Measurements from ENCODE around the gene PKD2. TPM values are rescaled to one million over a fixed set of nuclear protein-coding genes. Genes with fewer than 3 reads are reported as not detected.

The PKD2 gene
- total RNA-seq, 2 experiments from 2014 or later: 9.5 to 10.9 TPM

DNA sequence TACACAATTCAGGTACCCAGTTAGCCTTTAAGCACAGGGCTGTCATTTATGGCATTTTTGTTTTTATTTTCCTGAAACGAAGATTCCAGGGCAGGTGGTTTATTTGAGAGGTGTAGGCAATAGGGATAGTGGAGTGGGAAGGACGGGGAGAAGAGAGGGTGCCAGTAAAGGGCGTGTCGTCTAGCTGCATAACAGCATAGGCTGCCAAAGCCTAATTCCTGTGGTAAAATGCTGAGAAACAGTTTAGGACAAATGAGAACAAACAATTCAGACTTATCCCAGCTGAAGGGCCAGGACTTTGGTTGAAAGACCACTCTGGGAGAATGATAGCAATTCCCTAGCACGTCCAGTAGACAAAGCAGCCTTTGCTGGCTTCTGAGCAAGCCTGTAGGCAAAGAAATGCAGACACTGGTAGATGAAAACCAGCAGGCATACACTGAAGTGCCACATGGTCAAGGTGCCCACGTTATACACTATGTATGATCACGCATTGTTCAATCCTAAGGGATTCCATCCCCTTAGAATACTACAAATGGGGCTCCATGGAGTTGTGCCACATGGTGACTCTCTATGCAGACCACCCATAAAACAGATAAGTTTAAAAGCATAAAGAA is 70.6 kb downstream of the PKD2 start:
- no peak for ATAC-seq (ENCODE audit: low read depth)

DNA sequence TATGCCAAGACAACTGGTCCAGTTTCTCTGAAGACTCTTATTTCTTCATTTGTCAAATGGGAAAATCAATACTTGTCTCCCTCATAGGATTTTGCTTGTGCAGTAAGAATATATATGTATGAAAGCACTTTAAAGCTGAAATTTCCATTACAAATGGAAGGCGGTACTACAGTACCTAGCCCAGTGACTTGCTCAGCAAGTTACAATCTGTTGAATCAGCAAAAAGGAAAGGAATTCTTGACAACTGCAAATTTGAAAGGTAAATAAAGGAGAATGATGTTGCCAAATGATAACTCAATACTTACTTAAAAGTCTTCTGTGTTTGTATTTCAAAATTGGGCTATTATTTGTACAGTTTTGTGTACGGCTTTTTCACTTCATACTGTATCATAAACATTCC is 71.1 kb downstream of the PKD2 start:
- Mint-ChIP-seq H3K9me3 (no peaks in the 10 kb centered on the region), H3K36me3 (peaks cover 18% of the 10 kb centered on the region), H3K27ac (no peak overlapping the region), H3K4me1 (no peaks in the 10 kb centered on the region), H3K4me3 (no peak overlapping the region), H3K27me3 (no peaks in the 10 kb centered on the region)
- DNase-seq (no peak), ATAC-seq (ENCODE audit: low read depth) (no peak)
- POLR2A ChIA-PET: no interaction called here

More for the DNA sequence above, 70.6 kb downstream of the PKD2 start:
- Mint-ChIP-seq H3K36me3 (peaks cover 22% of the 10 kb centered on the region), H3K4me1 (no peaks in the 10 kb centered on the region), H3K27me3 (no peaks in the 10 kb centered on the region), H3K27ac (no peak overlapping the region), H3K9me3 (no peaks in the 10 kb centered on the region), H3K4me3 (no peak overlapping the region)
- DNase-seq: no peak
- POLR2A ChIA-PET: no interaction called here

DNA sequence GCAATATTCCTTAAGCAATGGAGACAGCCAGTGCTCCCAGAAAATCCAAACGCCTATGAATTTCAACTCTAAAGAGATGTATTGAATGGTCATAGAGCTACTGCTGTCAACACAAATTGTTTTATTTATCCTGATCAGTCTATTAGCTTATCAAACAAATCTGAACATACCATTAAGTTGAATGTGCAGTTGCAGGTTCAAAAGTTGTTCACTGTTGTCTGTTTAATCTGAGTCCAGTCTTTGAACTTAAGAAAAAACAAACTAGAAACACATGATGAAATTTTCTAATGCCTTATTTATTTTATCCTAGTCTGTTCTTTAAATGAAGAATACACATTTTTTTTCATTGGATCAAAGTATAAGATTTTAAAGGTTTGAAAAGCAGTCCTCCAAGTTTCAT is 73.2 kb downstream of the PKD2 start:
- Mint-ChIP-seq H3K36me3 (peaks cover 9% of the 10 kb centered on the region), H3K27me3 (no peaks in the 10 kb centered on the region), H3K4me3 (no peak overlapping the region), H3K9me3 (no peaks in the 10 kb centered on the region), H3K27ac (no peak overlapping the region), H3K4me1 (no peaks in the 10 kb centered on the region)
- ATAC-seq (ENCODE audit: low read depth): no peak
- no peak for DNase-seq
- POLR2A ChIA-PET: no interaction called here

DNA sequence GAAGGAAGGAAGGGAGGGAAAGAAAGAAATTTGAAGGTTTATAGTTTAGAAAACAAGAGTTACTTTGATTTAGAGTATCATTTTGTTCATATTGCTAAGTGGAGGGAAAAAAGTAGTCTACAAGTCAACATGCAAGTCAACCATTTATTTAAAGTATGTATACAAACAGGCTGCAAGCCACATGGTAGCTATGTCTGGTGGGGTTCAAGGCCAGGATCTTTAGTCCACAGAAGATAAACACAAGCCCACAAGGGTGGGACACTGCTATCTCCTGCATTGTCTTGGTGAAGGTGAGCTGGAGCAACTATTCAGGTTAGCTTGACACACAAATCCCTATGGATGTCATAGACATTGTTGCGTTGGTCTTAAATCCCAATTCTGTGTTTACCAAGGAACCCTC is 79.6 kb downstream of the PKD2 start:
- Mint-ChIP-seq H3K27me3 (peaks cover 6% of the 10 kb centered on the region), H3K9me3 (no peaks in the 10 kb centered on the region), H3K27ac (no peak overlapping the region), H3K36me3 (no peaks in the 10 kb centered on the region), H3K4me3 (no peak overlapping the region), H3K4me1 (no peaks in the 10 kb centered on the region)
- DNase-seq (no peak), ATAC-seq (ENCODE audit: low read depth) (no peak)
- POLR2A ChIA-PET: no interaction called here

DNA sequence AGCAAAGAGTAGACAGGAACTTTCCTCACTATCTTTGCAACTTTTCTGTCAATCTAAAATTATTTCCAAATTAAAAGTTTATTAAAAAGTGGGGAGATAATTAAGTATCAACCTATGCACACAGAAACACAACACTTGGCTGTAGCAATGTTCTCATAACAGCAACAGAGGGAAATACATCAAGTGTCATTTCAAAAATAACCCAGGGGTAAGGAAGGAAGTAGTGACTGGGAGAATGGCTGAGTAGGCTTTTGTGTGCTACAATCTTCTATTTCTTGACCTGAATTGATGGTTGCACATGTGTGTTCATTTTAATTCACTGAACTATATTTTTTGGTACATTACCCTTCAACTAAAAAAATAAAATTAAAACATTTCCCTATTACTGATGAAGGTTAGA is 83.5 kb downstream of the PKD2 start:
- POLR2A ChIA-PET: no interaction called here
- H3K9me3 Mint-ChIP-seq: no peaks in the 10 kb centered on the region
- H3K27ac Mint-ChIP-seq: no peak overlapping the region

DNA sequence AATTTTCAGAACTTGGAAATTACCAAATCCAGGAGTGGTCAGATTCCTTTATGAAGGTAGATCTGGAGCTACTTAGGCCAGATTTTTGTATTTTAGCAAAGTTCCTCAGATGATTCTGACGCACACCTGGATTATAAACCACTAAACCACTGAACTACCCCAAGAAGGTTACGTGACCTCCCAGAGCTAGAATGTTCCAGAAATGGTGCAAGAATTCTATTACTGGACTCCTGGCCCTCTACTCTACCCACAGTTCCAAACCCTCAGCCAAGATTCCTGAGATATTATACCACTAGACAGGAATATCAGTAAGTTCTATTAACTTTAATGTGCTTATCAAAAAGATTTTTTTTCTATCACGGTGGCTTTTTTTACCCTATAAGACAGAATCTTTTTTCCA is 83.9 kb downstream of the PKD2 start:
- H3K4me1 Mint-ChIP-seq: no peaks in the 10 kb centered on the region
- POLR2A ChIA-PET: no interaction called here
- H3K27me3 Mint-ChIP-seq: peaks cover 14% of the 10 kb centered on the region
- H3K9me3 Mint-ChIP-seq: no peaks in the 10 kb centered on the region
- no peak overlapping the region for H3K4me3 Mint-ChIP-seq
- no peak for DNase-seq
- H3K36me3 Mint-ChIP-seq: no peaks in the 10 kb centered on the region
- H3K27ac Mint-ChIP-seq: no peak overlapping the region
- ATAC-seq (ENCODE audit: low read depth): no peak

More for the DNA sequence above, 83.5 kb downstream of the PKD2 start:
- ATAC-seq (ENCODE audit: low read depth) (no peak), DNase-seq (no peak)
- Mint-ChIP-seq H3K27me3 (peaks cover 12% of the 10 kb centered on the region), H3K4me1 (no peaks in the 10 kb centered on the region), H3K36me3 (no peaks in the 10 kb centered on the region), H3K4me3 (no peak overlapping the region)

DNA sequence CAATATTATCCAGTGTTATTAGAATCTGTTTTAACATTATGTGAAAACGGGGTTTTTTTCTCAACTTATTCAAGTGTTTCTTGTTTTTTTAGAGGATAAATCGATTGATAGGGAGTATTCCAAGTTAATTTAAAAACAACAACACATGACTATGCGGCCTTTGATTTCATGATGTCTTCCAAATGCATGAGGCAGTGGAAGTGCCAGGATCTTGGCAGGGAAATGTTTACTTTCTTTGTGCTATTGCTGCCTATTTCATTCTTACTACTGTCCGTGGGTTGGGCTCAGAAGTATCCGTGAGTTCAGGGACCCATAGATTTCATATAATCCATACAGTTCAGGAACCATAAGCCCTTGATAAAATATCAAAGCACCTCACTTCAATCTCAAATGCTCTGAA is 86.4 kb downstream of the PKD2 start:
- Mint-ChIP-seq H3K27ac (no peak overlapping the region), H3K4me3 (no peak overlapping the region), H3K27me3 (peaks cover 9% of the 10 kb centered on the region), H3K9me3 (no peaks in the 10 kb centered on the region), H3K4me1 (no peaks in the 10 kb centered on the region), H3K36me3 (no peaks in the 10 kb centered on the region)
- POLR2A ChIA-PET: no interaction called here
- DNase-seq (no peak), ATAC-seq (ENCODE audit: low read depth) (no peak)

DNA sequence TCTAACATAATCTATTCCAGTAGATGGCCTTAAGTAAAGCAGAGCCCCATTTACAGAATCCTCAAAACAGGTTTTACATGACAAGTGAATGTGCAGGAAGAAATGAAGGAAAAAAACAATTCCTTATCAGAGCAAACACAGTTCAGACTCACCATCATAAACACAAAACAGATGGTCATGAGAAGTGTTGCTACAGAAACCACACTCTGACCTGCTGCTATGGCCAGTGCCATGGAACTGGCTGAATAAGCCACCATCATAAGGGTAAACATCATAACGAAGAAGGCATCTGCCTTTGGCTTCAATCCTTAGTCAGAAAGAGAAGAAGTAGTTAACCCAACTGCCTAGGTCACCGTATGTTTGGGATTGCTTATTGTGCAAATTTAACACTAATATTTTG is 89.9 kb downstream of the PKD2 start:
- Mint-ChIP-seq H3K4me1 (no peaks in the 10 kb centered on the region), H3K27ac (no peak overlapping the region), H3K36me3 (no peaks in the 10 kb centered on the region), H3K27me3 (peaks cover 9% of the 10 kb centered on the region), H3K4me3 (no peak overlapping the region), H3K9me3 (no peaks in the 10 kb centered on the region)
- ATAC-seq (ENCODE audit: low read depth) (no peak), DNase-seq (no peak)
- POLR2A ChIA-PET: no interaction called here

DNA sequence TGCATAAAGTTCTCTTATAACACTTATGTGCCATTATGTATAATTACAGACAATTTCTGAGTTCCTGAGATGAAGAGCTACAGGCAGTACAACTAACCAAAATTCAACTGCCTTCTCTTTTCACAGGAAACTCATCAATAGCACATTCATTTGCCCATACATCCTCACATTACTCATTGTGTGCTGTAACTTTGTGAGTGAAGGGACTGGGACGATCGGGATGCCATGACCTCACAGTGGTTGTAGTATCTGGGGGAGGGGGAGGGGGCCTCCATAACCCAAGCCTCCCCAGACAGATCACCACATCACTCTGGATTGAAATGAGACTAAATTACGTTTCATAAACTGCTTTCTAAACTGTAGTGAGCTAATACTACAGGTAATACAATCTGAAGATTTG is 90.3 kb downstream of the PKD2 start:
- Mint-ChIP-seq H3K9me3 (no peaks in the 10 kb centered on the region), H3K4me3 (no peak overlapping the region), H3K36me3 (no peaks in the 10 kb centered on the region), H3K4me1 (no peaks in the 10 kb centered on the region), H3K27me3 (peaks cover 9% of the 10 kb centered on the region), H3K27ac (no peak overlapping the region)
- ATAC-seq (ENCODE audit: low read depth): no peak
- POLR2A ChIA-PET: no interaction called here
- DNase-seq: no peak

DNA sequence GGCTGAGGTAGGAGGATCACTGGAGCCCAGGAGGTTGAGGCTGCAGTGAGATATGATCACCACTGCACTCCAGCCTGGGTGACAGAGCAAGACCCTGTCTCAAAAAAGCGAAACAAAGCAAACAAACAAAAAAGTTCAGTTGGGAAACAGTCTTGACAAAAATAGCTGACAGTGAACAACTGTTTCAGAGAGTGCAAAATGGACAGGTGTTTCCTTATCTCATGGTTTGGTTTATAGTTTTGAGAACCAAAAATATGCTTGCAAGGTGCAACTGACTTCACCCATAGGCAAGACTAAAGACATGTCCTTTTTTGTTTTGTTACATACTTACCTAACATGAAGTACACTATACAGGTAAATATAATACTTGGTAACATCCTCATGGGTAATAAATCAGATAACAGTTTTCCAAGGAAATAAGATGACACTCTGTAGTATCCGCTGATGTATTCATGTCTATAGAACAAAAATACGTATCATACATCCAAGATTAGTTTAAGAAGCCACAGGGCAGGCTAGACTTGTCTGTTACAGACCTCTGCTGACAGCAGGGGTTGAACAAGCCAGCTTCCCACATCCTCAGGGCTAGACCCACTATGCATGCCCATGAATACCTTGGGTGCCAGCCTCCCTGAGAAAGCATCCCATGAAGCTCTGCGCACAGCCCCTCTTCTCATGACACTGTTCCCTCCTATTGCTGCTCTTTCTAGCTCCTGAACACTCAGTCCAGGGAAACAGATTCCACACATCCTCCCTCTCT is 91.7 kb downstream of the PKD2 start:
- Mint-ChIP-seq H3K4me1 (no peaks in the 10 kb centered on the region), H3K36me3 (no peaks in the 10 kb centered on the region), H3K27ac (no peak overlapping the region), H3K9me3 (no peaks in the 10 kb centered on the region), H3K4me3 (no peak overlapping the region), H3K27me3 (peaks cover 13% of the 10 kb centered on the region)
- POLR2A ChIA-PET: no interaction called here
- no peak for DNase-seq
- no peak for ATAC-seq (ENCODE audit: low read depth)

DNA sequence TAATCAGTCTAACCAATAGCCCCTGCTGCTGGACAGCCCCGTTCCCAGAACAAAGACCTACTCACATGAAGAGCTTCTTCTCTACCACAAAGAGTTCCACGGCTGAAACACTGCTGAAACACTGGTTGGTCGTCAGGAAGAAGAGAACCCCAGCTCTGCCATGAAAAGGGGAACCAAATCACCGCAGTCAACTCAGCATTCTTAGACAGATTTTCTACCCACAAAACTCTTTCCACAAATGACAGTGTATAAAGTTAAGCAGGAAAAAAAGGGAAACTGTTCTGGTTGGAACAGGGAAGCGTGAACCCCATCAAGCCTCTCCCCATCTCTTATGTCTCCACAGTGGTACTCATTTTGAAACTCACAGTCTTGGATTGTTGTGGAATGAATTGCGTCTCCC is 93.7 kb downstream of the PKD2 start:
- Mint-ChIP-seq H3K9me3 (no peaks in the 10 kb centered on the region), H3K4me1 (no peaks in the 10 kb centered on the region), H3K27me3 (peaks cover 6% of the 10 kb centered on the region), H3K36me3 (no peaks in the 10 kb centered on the region), H3K27ac (no peak overlapping the region), H3K4me3 (no peak overlapping the region)
- DNase-seq: no peak
- POLR2A ChIA-PET: no interaction called here
- no peak for ATAC-seq (ENCODE audit: low read depth)

DNA sequence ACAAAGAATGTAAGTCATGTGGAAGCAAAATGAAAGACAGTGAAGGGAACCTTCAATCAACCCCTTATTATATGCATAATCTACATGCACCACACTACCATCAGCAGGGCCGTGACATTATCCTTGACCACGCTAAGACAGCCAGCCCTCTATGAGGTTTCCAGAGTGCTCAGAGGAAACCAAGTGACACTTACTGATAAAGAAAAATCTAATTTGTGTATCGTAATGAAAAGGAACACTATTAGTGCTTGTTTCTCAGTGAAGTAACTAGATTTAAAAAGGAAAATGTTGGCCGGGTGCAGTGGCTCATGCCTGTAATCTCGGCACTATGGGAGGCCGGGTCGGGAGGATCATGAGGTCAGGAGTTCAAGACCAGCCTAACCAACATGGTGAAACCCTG is 94.6 kb downstream of the PKD2 start:
- no peak for DNase-seq
- H3K9me3 Mint-ChIP-seq: no peaks in the 10 kb centered on the region
- H3K4me3 Mint-ChIP-seq: no peak overlapping the region
- H3K4me1 Mint-ChIP-seq: no peaks in the 10 kb centered on the region
- ATAC-seq (ENCODE audit: low read depth): no peak
- no peak overlapping the region for H3K27ac Mint-ChIP-seq
- peaks cover 3% of the 10 kb centered on the region for H3K27me3 Mint-ChIP-seq
- no peaks in the 10 kb centered on the region for H3K36me3 Mint-ChIP-seq
- POLR2A ChIA-PET: no interaction called here

DNA sequence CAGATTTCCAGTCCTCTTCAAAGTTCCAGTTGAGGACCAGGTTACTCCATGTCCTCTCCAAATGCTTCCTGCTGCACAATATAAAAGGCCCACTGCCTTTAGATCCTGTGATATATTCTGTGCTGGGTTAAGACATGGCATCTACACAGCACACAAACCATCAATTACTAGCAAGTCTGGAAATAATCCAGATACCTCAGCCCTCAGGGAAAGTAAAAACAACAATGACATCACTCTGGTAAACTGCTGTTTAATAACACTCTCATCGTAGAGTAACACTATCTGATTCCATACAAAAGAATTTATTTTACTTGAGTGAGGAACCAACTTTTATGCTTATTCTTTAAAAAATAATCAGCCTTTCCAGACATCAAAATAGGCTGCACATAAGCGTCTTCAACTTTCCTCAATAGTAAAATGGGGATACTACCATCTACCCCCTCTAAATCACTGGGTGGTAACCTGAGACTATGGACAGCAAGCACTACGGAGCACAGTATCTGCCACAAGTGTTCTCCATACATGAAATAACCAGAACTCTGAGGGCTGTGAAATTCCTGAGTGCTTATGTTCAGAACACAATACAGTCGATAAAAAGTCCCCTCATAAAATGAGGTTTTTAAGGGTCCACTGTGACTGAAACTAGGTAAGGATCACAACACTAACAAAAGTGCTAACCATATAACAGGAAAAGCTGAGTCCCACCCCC is 97.6 kb downstream of the PKD2 start:
- DNase-seq (no peak), ATAC-seq (ENCODE audit: low read depth) (no peak)
- no peaks in the 10 kb centered on the region for H3K9me3 Mint-ChIP-seq
- no peak overlapping the region for H3K27ac Mint-ChIP-seq
- POLR2A ChIA-PET: no interaction called here
- H3K4me3 Mint-ChIP-seq: no peak overlapping the region
- no peaks in the 10 kb centered on the region for H3K36me3 Mint-ChIP-seq
- H3K4me1 Mint-ChIP-seq: no peaks in the 10 kb centered on the region
- H3K27me3 Mint-ChIP-seq: peaks cover 3% of the 10 kb centered on the region

DNA sequence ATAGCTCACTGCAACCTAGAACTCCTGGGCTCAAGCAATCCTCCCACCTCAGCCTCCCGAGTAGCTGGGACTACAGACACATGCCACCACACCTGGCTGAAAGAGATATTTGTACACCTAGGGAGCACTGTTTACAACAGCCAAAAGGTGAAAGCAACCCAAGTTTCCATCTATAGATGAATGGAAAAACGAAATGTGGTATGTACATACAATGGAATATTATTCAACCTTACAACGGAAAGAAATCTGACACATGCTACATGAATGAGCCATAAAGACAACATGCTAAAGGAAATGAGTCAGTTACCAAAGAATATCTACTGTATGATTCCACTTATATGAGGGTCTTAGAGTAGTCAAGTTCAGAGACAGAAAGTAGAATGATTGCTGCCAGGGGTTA is 98.8 kb downstream of the PKD2 start:
- Mint-ChIP-seq H3K9me3 (no peaks in the 10 kb centered on the region), H3K27me3 (peaks cover 3% of the 10 kb centered on the region), H3K4me3 (no peak overlapping the region), H3K27ac (no peak overlapping the region), H3K4me1 (no peaks in the 10 kb centered on the region), H3K36me3 (no peaks in the 10 kb centered on the region)
- DNase-seq: no peak
- ATAC-seq (ENCODE audit: low read depth): no peak
- POLR2A ChIA-PET: no interaction called here
